GM12873 (cell line): ENCODE data around the gene ZFYVE9.

Source experiments
- CTCF ChIP-seq: IDR thresholded peaks from 2 replicates; pipeline ENCODE4 v1.5.1; 2012; ENCODE audit warnings: low read depth, mild to moderate bottlenecking, moderate library complexity, low read length, control low read depth; ENCODE audit not compliant: insufficient read depth; ENCODE audit errors: missing control alignments

The ZFYVE9 gene

GRCh38 chr1:52321061-52321460 lies 179.2 kb downstream of the ZFYVE9 start:
- TF ChIP-seq CTCF = no peak

GRCh38 chr1:52323731-52324130 lies 181.8 kb downstream of the ZFYVE9 start:
- TF ChIP-seq CTCF = no peak

GRCh38 chr1:52325786-52326185 lies 183.9 kb downstream of the ZFYVE9 start:
- no peak for TF ChIP-seq CTCF

GRCh38 chr1:52328615-52329014 lies 186.7 kb downstream of the ZFYVE9 start:
- no peak for TF ChIP-seq CTCF

- no peak for TF ChIP-seq CTCF
These were observed 190.5 kb downstream of the ZFYVE9 start for GRCh38 chr1:52332411-52332810.

GRCh38 chr1:52334906-52335528 lies 193.1 kb downstream of the ZFYVE9 start:
- TF ChIP-seq CTCF = no peak

- TF ChIP-seq CTCF = no peak
These were observed 195.6 kb downstream of the ZFYVE9 start for GRCh38 chr1:52337439-52337838.
